TTC549 (cell line): ENCODE results near the gene GOLGA8A.
"Not testable (repeated sequence)": the region's sequence is repeated elsewhere in the genome, so short reads cannot be mapped to it uniquely, and the experiment has no call there.

Experiments used
- FAIRE-seq: peaks from 2 replicates; lab custom pipeline; 2012; peaks lifted over from hg19 to GRCh38; lab: Jason Lieb, UNC

GOLGA8A gene

GRCh38 chr15:34408973-34409372 lies 28.6 kb downstream of the GOLGA8A start:
- FAIRE-seq: not testable (repeated sequence)

DNA sequence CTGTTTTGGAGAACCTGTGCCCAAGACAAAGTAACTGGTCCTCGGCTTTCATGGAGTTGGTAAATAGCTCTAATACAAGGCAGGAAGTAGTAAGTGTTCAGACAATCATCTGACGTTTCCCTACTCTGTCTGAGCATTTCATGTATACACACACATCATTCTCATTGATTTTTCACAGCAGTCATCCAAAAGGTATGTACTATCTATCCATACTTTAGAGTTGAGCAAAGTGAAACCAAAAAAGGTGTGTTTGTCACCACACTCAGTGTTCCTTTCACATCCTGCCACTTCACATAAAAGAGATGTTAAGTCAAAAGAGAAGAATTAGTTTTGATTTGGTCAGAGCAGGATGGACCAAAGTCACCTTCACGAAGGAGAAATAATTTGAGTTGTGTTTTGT lies 33.7 kb downstream of the GOLGA8A start:
- FAIRE-seq: not testable (repeated sequence)

- FAIRE-seq: not testable (repeated sequence)
Measured at GRCh38 chr15:34403160-34403598, 34.4 kb downstream of the GOLGA8A start.

- FAIRE-seq: not testable (repeated sequence)
Measured at GRCh38 chr15:34397637-34398259, 39.9 kb downstream of the GOLGA8A start.

DNA sequence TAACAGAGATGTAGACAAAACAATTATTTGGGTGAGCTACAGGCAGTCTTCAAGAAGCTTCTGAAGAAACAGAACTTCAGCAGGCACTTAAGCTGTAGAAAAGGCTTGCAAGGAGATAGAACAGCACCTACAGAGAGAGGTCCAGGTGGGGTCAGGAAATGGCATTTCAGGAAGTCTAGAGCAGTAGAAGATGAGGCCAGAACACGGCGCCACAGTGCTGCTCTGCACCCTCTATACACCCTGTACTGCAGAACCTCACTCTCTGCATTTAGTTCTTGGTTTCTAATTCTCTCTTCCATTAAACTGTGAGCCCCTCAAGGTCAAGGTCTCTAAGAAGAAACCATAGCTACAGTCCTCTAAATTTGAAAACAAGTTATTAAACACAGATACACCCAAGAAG lies 44.6 kb downstream of the GOLGA8A start:
- not testable (repeated sequence) for FAIRE-seq

GRCh38 chr15:34389594-34390086 lies 48.0 kb downstream of the GOLGA8A start:
- FAIRE-seq: not testable (repeated sequence)
